Gastrocnemius medialis (tissue), 4 donors: ENCODE data around the gene TMEM229A.

Experiments
- CTCF ChIP-seq, 5 experiments: fragments of 450-650 bp in 3 of 5; fragments of 200-600 bp in 2 of 5; sonication (generic) in 2 of 5; IDR thresholded peaks in 4 of 5; conservative IDR thresholded peaks in 1 of 5; 1 replicate in 4 of 5; 2 replicates in 1 of 5; pipeline ENCODE4 v1.5.1; 2016 to 2019; ENCODE audit warnings: antibody characterized with exemption in 5 of 5, mild to moderate bottlenecking in 3 of 5, moderate library complexity in 3 of 5
- POLR2A ChIP-seq, 2 donors: fragments of 450-650 bp; IDR thresholded peaks; one replicate each; pipeline ENCODE4 v1.6.1; 2017; ENCODE audit warnings: antibody characterized with exemption in 2 of 2, mild to moderate bottlenecking in 2 of 2, moderate library complexity in 2 of 2

DNA sequence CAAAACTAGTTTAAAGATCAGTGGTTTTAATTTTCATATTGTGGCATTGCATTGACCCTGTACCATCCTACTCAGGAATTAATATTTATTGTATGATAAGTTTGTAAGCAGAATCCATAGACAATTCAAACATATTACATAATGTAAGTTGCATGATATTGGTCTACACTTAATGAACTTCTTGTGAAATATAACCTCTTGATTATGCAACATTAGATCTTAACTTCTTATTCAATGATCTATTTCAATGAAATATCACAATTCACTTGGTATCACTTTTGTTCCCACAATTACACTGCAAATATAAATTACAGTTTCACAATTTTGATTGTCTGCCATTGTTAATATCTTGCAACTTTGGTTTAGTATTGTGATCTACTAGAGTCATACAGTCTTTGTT is 44.0 kb upstream of the TMEM229A start:
- TF ChIP-seq POLR2A (IDR thresholded peaks at IDR 0.05) = no peak
- no peak for TF ChIP-seq CTCF (IDR thresholded peaks at IDR 0.05 in 4 of 5, conservative IDR thresholded peaks at IDR 0.05 in 1 of 5)
